Kidney capillary endothelial cell (primary cell): ENCODE results near the gene WWC1.
"Not testable (repeated sequence)": the region's sequence is repeated elsewhere in the genome, so short reads cannot be mapped to it uniquely, and the experiment has no call there.

Experiments used
- DNase-seq: peaks from one replicate; pipeline ENCODE4 v3.0.0-alpha.2; 2018; ENCODE audit warnings: low spot score

Gene WWC1

DNA sequence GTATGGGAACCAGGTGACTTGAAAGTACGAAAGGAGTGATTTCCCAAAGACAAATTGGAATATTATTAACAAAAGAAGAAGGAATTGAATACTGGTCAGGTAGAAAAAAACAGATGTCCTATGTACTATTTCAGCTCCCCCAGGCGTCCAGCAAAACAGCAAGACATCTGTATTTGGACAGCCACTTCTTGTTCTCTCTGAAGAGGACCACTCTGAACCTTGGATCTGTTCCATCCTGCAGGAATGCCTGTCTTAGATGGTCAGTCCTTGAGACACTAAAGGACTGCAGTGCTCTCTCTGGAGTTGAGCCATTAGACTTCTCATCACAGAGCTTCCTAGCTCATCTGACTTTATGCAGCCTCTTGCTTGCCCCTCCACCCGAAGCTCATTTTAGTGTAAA is 120.4 kb downstream of the WWC1 start:
- DNase-seq, result no peak

GRCh38 chr5:168413062-168413461 is 121.6 kb downstream of the WWC1 start:
- DNase-seq, result no peak

GRCh38 chr5:168413596-168413995 is 122.2 kb downstream of the WWC1 start:
- DNase-seq, result no peak

GRCh38 chr5:168415401-168415800 is 124.0 kb downstream of the WWC1 start:
- DNase-seq, result no peak

DNA sequence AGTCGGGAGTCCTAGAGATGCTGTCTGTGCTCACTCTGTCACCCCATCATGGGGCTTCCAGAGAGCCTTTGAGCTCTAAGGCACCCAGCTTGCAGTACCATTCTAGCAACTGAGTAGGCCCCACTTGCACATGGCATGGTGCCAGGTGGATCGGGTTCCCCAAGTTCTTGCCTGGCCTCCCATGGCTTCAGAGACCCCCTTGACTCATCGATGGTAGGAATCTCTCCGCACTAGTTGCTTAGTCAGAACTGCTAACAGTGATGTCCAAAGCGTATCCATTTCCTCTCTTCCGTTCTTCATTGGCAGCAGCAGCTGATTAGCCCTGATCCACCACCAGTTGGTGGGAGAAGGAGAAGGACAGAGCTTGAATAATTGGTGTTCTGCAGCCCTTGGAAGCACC is 124.5 kb downstream of the WWC1 start:
- no peak for DNase-seq

- DNase-seq, result no peak
These were observed 126.4 kb downstream of the WWC1 start for GRCh38 chr5:168417731-168418429.

DNA sequence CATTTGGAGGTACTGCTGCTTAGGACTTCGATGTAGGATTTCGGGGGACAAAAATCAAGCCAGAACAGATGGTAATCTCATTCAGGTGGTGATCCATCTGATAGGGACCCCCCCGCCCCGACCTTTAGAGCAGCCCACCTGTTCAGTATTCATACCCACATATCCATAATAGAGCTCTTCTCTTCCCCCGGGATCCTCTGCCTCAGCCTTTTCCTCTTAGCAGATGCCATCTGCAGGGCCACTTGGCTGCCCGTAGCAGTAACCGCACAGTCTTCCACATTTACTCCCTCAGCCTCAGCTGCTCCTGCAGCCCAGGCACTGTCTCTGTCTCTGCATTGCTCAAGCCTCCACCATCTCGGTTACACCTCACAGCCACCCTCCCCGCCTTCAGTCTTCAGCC is 129.0 kb downstream of the WWC1 start:
- DNase-seq, result no peak

DNA sequence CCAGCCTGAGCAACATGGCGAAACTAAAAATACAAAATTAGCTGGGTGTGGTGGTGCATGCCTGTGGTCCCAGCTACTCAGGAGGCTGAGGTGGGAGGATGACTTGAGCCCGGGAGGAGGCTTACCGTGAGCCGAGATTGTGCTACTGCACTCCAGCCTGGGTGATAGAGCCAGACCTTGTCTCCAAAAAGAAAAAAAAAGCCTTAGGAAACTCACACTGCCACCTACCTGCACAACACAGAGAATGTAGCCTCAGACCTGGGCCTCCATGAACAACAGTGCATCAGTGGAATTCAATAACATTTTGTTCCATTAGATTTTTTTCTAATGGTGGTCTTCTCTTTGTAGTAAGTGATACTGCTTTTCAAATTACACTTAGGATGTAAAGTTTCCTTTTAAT is 131.0 kb downstream of the WWC1 start:
- no peak for DNase-seq

- no peak for DNase-seq
These were observed 132.0 kb downstream of the WWC1 start for GRCh38 chr5:168423478-168423877.

DNA sequence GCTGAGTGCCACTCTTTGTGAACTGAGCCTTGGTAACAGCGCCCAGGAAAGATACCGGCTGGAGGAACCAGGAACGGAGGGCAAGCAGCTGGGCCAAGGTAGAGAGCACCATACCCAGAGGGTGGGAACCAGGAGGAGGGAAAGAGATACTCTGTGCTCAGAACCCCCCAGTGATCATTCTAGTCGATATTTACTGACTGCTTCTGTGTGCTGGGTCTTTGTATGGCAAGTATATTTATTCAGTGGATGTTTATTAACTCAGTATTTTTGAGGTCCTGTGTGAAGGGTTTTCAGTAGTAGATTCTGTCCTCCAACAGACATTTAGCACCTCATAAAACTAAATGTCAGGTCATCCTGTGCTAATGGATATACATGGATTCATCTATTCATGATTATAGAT is 132.5 kb downstream of the WWC1 start:
- no peak for DNase-seq

GRCh38 chr5:168424594-168425323 is 133.3 kb downstream of the WWC1 start:
- DNase-seq, result no peak

- DNase-seq, result no peak
These were observed 134.8 kb downstream of the WWC1 start for GRCh38 chr5:168426007-168426863.

GRCh38 chr5:168426864-168427172 is 135.4 kb downstream of the WWC1 start:
- DNase-seq, result no peak

DNA sequence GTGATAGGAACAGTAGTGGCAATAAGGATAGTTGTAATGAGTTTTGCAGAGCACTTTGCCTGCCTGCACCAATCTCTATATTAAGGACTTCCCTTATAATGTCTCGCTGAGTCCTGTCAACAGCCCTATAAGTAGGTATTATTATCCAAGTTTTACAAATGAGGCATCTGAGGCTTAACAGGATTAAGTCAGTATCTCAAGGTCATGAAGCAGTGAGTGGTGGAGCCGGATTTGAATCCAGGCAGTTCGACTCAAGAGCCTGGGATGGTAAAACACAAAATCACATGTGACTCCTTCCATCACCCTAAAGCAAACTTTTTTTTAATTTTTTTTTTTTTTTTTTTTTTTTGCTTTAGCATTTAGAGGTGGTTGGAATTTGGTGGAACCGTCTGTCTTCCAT is 135.8 kb downstream of the WWC1 start:
- no peak for DNase-seq

DNA sequence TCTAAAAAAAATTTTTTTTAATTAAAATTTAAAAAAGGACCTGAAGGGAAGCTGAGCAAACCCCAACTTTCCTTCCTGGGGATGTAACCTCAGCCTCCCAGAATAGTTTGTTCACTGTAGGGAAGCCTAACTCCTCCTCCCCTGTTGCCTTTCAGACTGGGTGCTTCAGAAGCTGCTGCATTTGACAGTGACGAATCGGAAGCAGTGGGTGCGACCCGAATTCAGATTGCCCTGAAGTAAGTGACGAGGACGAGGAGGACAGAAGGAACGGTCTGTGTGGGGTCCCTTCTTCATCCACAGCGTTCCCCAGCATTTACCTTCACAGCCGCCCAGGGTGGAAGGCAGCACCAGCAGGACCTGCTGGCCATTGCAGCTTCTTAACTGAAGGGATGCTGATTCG is 137.1 kb downstream of the WWC1 start:
- DNase-seq, result no peak

DNA sequence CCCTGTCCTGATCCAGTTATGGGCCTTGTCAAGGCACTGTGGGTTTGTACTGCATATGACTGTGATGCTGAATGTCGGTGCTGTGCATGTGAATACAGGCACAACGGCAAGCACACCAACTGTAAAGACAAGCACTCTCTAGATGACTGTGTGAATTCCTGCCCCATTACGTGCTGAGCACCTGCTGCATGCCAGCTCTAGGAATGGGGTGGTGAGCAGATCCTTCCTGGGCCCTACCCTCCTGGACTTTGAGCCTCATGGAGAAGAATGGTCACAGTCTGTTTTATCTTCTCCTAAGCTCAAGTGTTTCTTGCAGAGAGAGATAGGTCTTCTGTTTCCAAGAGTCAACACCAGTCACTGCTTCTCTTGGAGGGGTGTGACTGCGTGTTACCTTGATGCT is 138.9 kb downstream of the WWC1 start:
- no peak for DNase-seq

DNA sequence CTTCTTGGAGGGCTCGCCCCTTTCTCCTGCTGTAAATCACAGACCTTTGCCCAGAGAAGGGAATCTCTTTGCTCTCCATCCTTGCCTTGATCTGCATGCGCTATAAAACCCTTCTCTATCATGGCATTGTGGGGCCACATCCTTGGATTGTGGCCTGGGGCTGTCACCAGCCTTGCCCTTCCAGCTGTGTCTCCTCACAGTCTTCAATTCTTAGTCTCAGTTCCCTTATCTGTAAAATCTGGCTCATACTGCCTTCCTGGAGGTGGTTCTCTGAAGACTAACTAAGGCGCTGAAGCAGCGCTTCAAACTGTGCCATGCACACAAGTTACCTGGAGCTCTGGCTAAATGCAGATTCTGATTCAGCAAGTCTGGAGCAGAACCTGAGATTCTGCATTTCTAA is 141.5 kb downstream of the WWC1 start:
- DNase-seq, result no peak

DNA sequence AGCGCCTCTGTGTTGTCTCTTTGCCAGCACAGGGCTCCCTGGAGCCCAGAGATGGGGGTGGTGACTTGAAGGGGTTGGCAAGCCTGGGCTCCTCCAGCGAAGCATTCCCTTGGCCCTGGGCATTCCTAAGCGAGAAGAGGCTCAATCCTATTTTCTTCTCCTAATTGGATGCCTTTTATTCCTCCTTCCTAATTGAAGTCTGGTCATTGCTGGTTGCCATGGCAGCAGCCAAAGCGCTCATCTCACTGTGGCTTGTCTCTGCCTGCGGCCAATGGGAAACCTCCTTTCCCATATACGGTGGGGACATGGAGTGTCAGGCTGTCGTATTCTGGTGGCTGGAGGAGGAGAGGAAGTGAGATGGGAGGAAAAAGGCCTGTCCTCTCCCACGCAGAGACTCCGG is 142.6 kb downstream of the WWC1 start:
- DNase-seq, result no peak

- DNase-seq, result no peak
These were observed 143.4 kb downstream of the WWC1 start for GRCh38 chr5:168434746-168435321.

- not testable (repeated sequence) for DNase-seq
These were observed 143.9 kb downstream of the WWC1 start for GRCh38 chr5:168435340-168435739.

DNA sequence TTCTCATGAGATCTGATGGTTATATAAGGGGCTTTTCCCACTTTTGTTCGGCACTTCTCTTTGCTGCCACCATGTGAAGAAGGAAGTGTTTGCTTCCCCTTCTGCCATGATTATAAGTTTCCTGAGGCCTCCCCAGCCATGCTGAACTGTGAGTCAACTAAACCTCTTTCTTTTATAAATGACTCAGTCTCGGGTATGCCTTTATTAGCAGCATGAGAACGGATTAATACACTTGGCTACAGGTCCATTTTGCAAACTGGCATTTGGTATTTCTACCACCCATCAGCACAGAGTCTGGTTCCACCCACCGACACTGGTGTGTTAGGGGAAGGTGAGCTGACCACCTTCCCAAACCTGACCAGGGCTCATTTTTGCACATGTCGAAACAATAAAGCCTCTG is 146.9 kb downstream of the WWC1 start:
- DNase-seq, result no peak

- DNase-seq, result no peak
These were observed 152.1 kb downstream of the WWC1 start for GRCh38 chr5:168443533-168443932.
